ENCODE measurements around the gene COL9A2.

The COL9A2 gene

GRCh38 chr1:40317394-40318074, 448 bp upstream of the COL9A2 start:
- no peak for DNase-seq

- DNase-seq: peak in 1 of 2 experiments; percentile 44
These were observed 1.1 kb downstream of the COL9A2 start for GRCh38 chr1:40315795-40316594.

- DNase-seq: peak; percentile 51 to 83
These were observed 1.8 kb downstream of the COL9A2 start for GRCh38 chr1:40315239-40315794.

- no peak for DNase-seq
These were observed 2.3 kb downstream of the COL9A2 start for GRCh38 chr1:40314721-40315238.

- DNase-seq: no peak
These were observed 2.9 kb downstream of the COL9A2 start for GRCh38 chr1:40313958-40314720.

- no peak for DNase-seq
These were observed 3.6 kb downstream of the COL9A2 start for GRCh38 chr1:40313329-40313957.

- peak in 1 of 2 experiments; percentile 19 for DNase-seq
These were observed 4.6 kb downstream of the COL9A2 start for GRCh38 chr1:40312238-40313205.

GRCh38 chr1:40311692-40312091, 5.4 kb downstream of the COL9A2 start:
- no peak for DNase-seq

GRCh38 chr1:40310983-40311642, 6.0 kb downstream of the COL9A2 start:
- DNase-seq: no peak

GRCh38 chr1:40310129-40310461, 7.0 kb downstream of the COL9A2 start:
- DNase-seq: no peak

- DNase-seq: no peak
These were observed 7.5 kb downstream of the COL9A2 start for GRCh38 chr1:40309374-40310128.

GRCh38 chr1:40308036-40308727, 8.9 kb downstream of the COL9A2 start:
- DNase-seq: no peak

GRCh38 chr1:40307186-40307585, 9.9 kb downstream of the COL9A2 start:
- no peak for DNase-seq

GRCh38 chr1:40306296-40306695, 10.8 kb downstream of the COL9A2 start:
- DNase-seq: no peak

GRCh38 chr1:40305871-40306270, 11.2 kb downstream of the COL9A2 start:
- no peak for DNase-seq

GRCh38 chr1:40305451-40305850, 11.6 kb downstream of the COL9A2 start:
- peak in 1 of 2 experiments; percentile 26 for DNase-seq

GRCh38 chr1:40303790-40304189, 13.3 kb downstream of the COL9A2 start:
- DNase-seq: no peak

- DNase-seq: peak in 1 of 2 experiments; percentile 17
These were observed 13.9 kb downstream of the COL9A2 start for GRCh38 chr1:40303051-40303771.

GRCh38 chr1:40302475-40302874, 14.6 kb downstream of the COL9A2 start:
- no peak for DNase-seq

All from NCI-H524 (cell line).